PC-3 (cell line): ENCODE measurements around the gene CDH19. TPM values are rescaled to one million over a fixed set of nuclear protein-coding genes. Genes with fewer than 3 reads are reported as not detected.

Experiments
- ATAC-seq: fragments of 200-7000 bp; cut with Tn5 transposase; 2 replicates; pipeline ENCODE4 v1.9.1; 2020; ENCODE audit warnings: mild to moderate bottlenecking, moderate library complexity
- BruUV-seq: library from RNA; stranded (reverse); fragments of 400-500 nt; replicated peaks from 2 replicates; lab custom pipeline; 2021; lab: Mats Ljungman, UMichigan
- CTCF ChIA-PET: fragments of 300-600 bp; sonication (Branson Sonifier 250); formaldehyde crosslinking; loops from one replicate; lab custom pipeline; 2022; ENCODE audit warnings: antibody characterized with exemption; lab: Charles Lee
- POLR2A ChIA-PET: fragments of 300-600 bp; sonication (Branson Sonifier 250); formaldehyde crosslinking; loops from one replicate; lab custom pipeline; 2022; ENCODE audit warnings: antibody characterized with exemption; ENCODE audit not compliant: unreplicated experiment; lab: Charles Lee
- DNase-seq: peaks from one replicate; pipeline ENCODE4 v3.0.0-alpha.2; 2015
- H2AFZ ChIP-seq: fragments of 300-600 bp; sonication (generic); 2 replicates; pipeline ENCODE4 v1.6.0; 2016; ENCODE audit warnings: antibody characterized with exemption, low read length
- H3F3A ChIP-seq: fragments of 300-600 bp; sonication (generic); one replicate; pipeline ENCODE4 v1.6.0; 2017; ENCODE audit warnings: antibody characterized with exemption, low read length, control low read depth, mild to moderate bottlenecking; ENCODE audit not compliant: unreplicated experiment
- H3K27ac ChIP-seq: fragments of 300-600 bp; sonication (generic); 2 replicates; pipeline ENCODE4 v1.5.1; 2016; ENCODE audit warnings: mild to moderate bottlenecking, low read length
- H3K27me3 ChIP-seq: fragments of 300-600 bp; sonication (generic); 2 replicates; pipeline ENCODE4 v1.6.1; 2016; ENCODE audit warnings: low read length, mixed read lengths
- H3K36me3 ChIP-seq: fragments of 300-600 bp; sonication (generic); 2 replicates; pipeline ENCODE4 v1.6.1; 2016; ENCODE audit warnings: low read depth, mixed run types, low read length, mixed read lengths
- H3K4me1 ChIP-seq: fragments of 300-600 bp; sonication (generic); 2 replicates; pipeline ENCODE4 v1.5.1; 2016; ENCODE audit warnings: low read length; ENCODE audit not compliant: insufficient read depth
- H3K4me2 ChIP-seq: fragments of 300-600 bp; sonication (generic); 2 replicates; pipeline ENCODE4 v1.6.0; 2016; ENCODE audit warnings: low read length
- H3K4me3 ChIP-seq: fragments of 300-600 bp; sonication (generic); 2 replicates; pipeline ENCODE4 v1.5.1; 2016; ENCODE audit warnings: mild to moderate bottlenecking, low read length, mixed read lengths
- H3K79me2 ChIP-seq: fragments of 300-600 bp; sonication (generic); 2 replicates; pipeline ENCODE4 v1.6.1; 2017; ENCODE audit warnings: low read length, mixed read lengths
- H3K9ac ChIP-seq: fragments of 300-600 bp; sonication (generic); 2 replicates; pipeline ENCODE4 v1.6.0; 2016; ENCODE audit warnings: mild to moderate bottlenecking, low read length
- H3K9me2 ChIP-seq: fragments of 300-600 bp; sonication (generic); replicated peaks from 2 replicates; pipeline ENCODE4 v1.6.1; 2016; ENCODE audit warnings: mixed run types, low read length, mixed read lengths
- H3K9me3 ChIP-seq: fragments of 300-600 bp; sonication (generic); 2 replicates; pipeline ENCODE4 v1.6.1; 2016; ENCODE audit warnings: low read length, mixed read lengths
- H4K20me1 ChIP-seq: fragments of 300-600 bp; sonication (generic); 2 replicates; pipeline ENCODE4 v1.6.1; 2016; ENCODE audit warnings: low read length, mixed read lengths
- EZH2 ChIP-seq: fragments of 300-600 bp; sonication (generic); IDR thresholded peaks from one replicate; pipeline ENCODE4 v1.6.1; 2017; ENCODE audit warnings: antibody characterized with exemption, mild to moderate bottlenecking, low read length; ENCODE audit not compliant: unreplicated experiment
- EZH2phosphoT487 ChIP-seq: fragments of 300-600 bp; sonication (generic); IDR thresholded peaks from 2 replicates; pipeline ENCODE4 v1.6.1; 2018; ENCODE audit warnings: mild to moderate bottlenecking, antibody characterized with exemption, low read length, borderline replicate concordance
- intact Hi-C: fragments of 100-400 bp; cut with micrococcal nuclease; formaldehyde crosslinking; loops from 2 replicates; pipeline ENCODE4 v1.9.0; 2023
- total RNA-seq: library from RNA; depleted of rRNA; stranded (reverse); fragments of >200 nt; gene quantifications from 2 replicates; pipeline ENCODE4 v1.2.3, GENCODE V29; 2014
- TF ChIP-seq, protein P1 (sequence below): fragments of 300-600 bp; sonication (generic); conservative IDR thresholded peaks from 2 replicates; pipeline ENCODE4 v1.5.1; 2017; ENCODE audit warnings: antibody characterized with exemption, low read depth, mild to moderate bottlenecking, low read length

CDH19 gene
- total RNA-seq, 1 experiment from 2014 or later: 0.11 TPM

DNA sequence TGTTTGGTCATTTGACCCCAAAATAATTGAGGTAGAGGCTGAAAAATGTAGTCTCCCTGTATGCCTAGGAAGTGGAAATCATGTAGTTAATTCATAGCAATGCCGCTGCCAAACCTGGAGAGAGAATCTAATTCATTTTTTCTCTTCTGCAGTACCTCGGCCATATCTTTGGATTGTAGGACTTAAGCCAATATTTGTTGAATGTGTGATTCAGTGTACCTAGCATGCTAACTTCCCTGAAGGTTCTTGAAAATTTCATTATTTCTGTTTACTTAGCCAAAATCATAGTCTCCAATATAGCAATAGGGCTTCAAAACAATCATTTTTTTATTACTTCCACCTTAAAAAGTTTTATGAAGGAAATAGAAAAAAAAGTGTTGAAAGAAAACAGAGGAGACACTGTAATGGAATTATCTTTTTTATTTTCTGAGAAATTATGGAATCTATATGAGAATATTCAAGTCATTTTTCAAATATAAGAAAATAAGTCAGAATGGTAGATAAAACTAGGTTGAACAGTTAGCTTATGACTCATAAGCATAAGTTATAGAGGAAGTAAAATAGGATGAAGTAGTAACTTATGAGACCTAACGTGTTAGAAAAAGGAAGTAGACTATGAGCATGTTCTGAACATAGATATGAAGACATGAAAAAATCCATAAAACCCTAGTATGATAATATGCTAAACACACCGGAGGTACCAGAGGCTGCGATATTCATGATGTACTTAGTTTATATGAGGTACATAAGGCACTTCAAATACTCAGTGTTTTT lies 35.2 kb upstream of the CDH19 start:
- BruUV-seq: no TSS peak
- H3K9ac ChIP-seq: no peak overlapping the region
- H3K79me2 ChIP-seq: no peaks in the 10 kb centered on the region
- intact Hi-C loops: loop anchor here (1.0 kb wide), 1 partner anchor 52 kb away; no protein-coding TSS in a partner anchor
- TF ChIP-seq EZH2phosphoT487: no peak
- no peak for TF ChIP-seq EZH2
- TF ChIP-seq, protein P1, sequence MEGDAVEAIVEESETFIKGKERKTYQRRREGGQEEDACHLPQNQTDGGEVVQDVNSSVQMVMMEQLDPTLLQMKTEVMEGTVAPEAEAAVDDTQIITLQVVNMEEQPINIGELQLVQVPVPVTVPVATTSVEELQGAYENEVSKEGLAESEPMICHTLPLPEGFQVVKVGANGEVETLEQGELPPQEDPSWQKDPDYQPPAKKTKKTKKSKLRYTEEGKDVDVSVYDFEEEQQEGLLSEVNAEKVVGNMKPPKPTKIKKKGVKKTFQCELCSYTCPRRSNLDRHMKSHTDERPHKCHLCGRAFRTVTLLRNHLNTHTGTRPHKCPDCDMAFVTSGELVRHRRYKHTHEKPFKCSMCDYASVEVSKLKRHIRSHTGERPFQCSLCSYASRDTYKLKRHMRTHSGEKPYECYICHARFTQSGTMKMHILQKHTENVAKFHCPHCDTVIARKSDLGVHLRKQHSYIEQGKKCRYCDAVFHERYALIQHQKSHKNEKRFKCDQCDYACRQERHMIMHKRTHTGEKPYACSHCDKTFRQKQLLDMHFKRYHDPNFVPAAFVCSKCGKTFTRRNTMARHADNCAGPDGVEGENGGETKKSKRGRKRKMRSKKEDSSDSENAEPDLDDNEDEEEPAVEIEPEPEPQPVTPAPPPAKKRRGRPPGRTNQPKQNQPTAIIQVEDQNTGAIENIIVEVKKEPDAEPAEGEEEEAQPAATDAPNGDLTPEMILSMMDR: no peak
- 0 out of 2 replicates have a peak overlapping the region, but pooled peaks have one; percentile 8 for H3K27ac ChIP-seq
- H3K4me2 ChIP-seq: 0 out of 2 replicates have a peak overlapping the region, but pooled peaks have one; percentile 12
- no peaks in the 10 kb centered on the region for H3K9me2 ChIP-seq
- no peaks in the 10 kb centered on the region for H3K36me3 ChIP-seq
- H3K4me3 ChIP-seq: no peak overlapping the region
- ATAC-seq (peak; percentile 83), DNase-seq (peak; percentile 37)
- H3K4me1 ChIP-seq: peaks cover 17% of the 10 kb centered on the region; the same call in 1 of the 2 replicates
- ChIA-PET CTCF (no interaction called here), POLR2A (interaction anchor here (0.5 to 0.6 kb wide), 2 partner anchors 41 to 546 kb away, joined by 3 read pairs; no protein-coding TSS in a partner anchor)
- H2AFZ ChIP-seq: no peak overlapping the region
- no peaks in the 10 kb centered on the region for H3F3A ChIP-seq
- no peaks in the 10 kb centered on the region for H4K20me1 ChIP-seq
- no peaks in the 10 kb centered on the region for H3K27me3 ChIP-seq
- no peaks in the 10 kb centered on the region for H3K9me3 ChIP-seq

DNA sequence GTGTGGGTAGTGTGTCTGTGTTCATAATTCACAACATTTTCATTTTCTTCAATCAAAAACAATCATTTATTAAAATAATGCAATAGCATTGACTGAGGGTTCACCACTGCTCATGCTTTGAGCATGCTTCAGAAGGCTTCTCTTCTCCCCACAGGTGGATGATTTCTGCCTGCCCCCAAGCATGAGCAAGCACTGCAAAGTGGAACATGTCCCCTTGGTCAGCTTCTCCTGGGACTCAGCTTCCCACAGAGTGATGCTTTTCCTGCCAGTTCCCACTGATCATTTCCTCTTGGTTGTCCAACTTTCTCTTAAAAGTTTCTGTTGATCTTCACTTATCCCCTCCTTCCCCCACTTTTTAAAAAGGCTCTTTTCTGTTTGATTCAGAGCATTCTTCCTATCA lies 31.5 kb upstream of the CDH19 start:
- H3K9me2 ChIP-seq: no peaks in the 10 kb centered on the region
- peaks cover 11% of the 10 kb centered on the region; the same call in 1 of the 2 replicates for H3K4me1 ChIP-seq
- H3K36me3 ChIP-seq: no peaks in the 10 kb centered on the region
- H3K4me3 ChIP-seq: no peak overlapping the region
- no peaks in the 10 kb centered on the region for H3F3A ChIP-seq
- intact Hi-C loops: no loop called here
- no peaks in the 10 kb centered on the region for H3K9me3 ChIP-seq
- H3K9ac ChIP-seq: no peak overlapping the region
- H4K20me1 ChIP-seq: no peaks in the 10 kb centered on the region
- ATAC-seq: no peak
- POLR2A ChIA-PET: interaction anchor here (0.6 kb wide), 1 partner anchor 907 kb away, joined by 9 read pairs; no protein-coding TSS in a partner anchor
- no peak for DNase-seq
- H3K27ac ChIP-seq: no peak overlapping the region
- H2AFZ ChIP-seq: no peak overlapping the region
- H3K4me2 ChIP-seq: no peak overlapping the region
- no TSS peak for BruUV-seq
- no peaks in the 10 kb centered on the region for H3K27me3 ChIP-seq
- H3K79me2 ChIP-seq: no peaks in the 10 kb centered on the region
- CTCF ChIA-PET: no interaction called here
- TF ChIP-seq, protein P1: no peak
- TF ChIP-seq EZH2phosphoT487 (no peak), EZH2 (no peak)

DNA sequence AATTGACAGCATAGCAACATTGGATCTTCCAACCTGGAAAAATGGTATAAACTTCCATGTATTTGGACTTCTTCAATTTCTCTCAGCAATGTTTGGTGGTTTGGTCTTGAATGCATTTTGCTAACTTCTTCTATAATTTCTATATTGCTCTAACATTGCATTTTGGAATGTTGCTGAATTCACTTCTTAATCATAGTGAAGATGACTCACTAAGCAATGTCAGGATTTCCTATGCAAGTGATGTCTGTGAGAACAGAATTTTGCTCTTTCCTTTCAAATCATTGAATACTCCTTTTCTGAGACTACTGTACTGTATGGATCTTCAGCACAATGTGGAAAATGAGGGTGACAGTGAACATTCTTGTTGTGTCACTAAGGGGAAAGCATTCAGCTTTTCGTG lies 28.9 kb upstream of the CDH19 start:
- Histone ChIP-seq H3K4me3 (no peak overlapping the region), H3K36me3 (no peaks in the 10 kb centered on the region), H3K79me2 (no peaks in the 10 kb centered on the region), H3K4me1 (no peaks in the 10 kb centered on the region), H4K20me1 (no peaks in the 10 kb centered on the region), H3K27me3 (no peaks in the 10 kb centered on the region), H3K9me2 (no peaks in the 10 kb centered on the region), H3K9me3 (no peaks in the 10 kb centered on the region), H2AFZ (no peak overlapping the region), H3K27ac (no peak overlapping the region), H3F3A (no peaks in the 10 kb centered on the region), H3K4me2 (no peak overlapping the region), H3K9ac (no peak overlapping the region)
- ATAC-seq (peak; percentile 49), DNase-seq (peak; percentile 35)
- TF ChIP-seq EZH2 (no peak), EZH2phosphoT487 (no peak)
- TF ChIP-seq, protein P1: no peak
- no TSS peak for BruUV-seq
- ChIA-PET POLR2A (no interaction called here), CTCF (no interaction called here)
- intact Hi-C loops: no loop called here
